MM.1S (cell line): ENCODE results near the gene DDAH1.

ENCODE experiments used
- DNase-seq: peaks from one replicate; pipeline ENCODE4 v3.0.0-alpha.2; 2015
- H2AFZ ChIP-seq: fragments of 300-600 bp; sonication (generic); 2 replicates; pipeline ENCODE4 v1.6.0; 2016; ENCODE audit warnings: antibody characterized with exemption, low read length
- H3F3A ChIP-seq: fragments of 300-600 bp; sonication (generic); 2 replicates; pipeline ENCODE4 v1.6.1; 2016; ENCODE audit warnings: mild to moderate bottlenecking, antibody characterized with exemption, low read length, moderate library complexity, mixed read lengths; ENCODE audit not compliant: insufficient read depth
- H3K27ac ChIP-seq: fragments of 300-600 bp; sonication (generic); 2 replicates; pipeline ENCODE4 v1.5.1; 2016; ENCODE audit warnings: mild to moderate bottlenecking, low read length
- H3K27me3 ChIP-seq: fragments of 300-600 bp; sonication (generic); replicated peaks from 2 replicates; pipeline ENCODE4 v1.6.0; 2016; ENCODE audit warnings: low read length; ENCODE audit not compliant: insufficient read depth
- H3K36me3 ChIP-seq: fragments of 300-600 bp; sonication (generic); replicated peaks from 2 replicates; pipeline ENCODE4 v1.6.1; 2016; ENCODE audit warnings: mild to moderate bottlenecking, low read length, mixed read lengths; ENCODE audit not compliant: insufficient read depth
- H3K4me1 ChIP-seq: fragments of 300-600 bp; sonication (generic); 2 replicates; pipeline ENCODE4 v1.6.1; 2016; ENCODE audit warnings: low read length, mixed read lengths
- H3K4me2 ChIP-seq: fragments of 300-600 bp; sonication (generic); 2 replicates; pipeline ENCODE4 v1.6.0; 2016; ENCODE audit warnings: low read depth, low read length
- H3K4me3 ChIP-seq: fragments of 300-600 bp; sonication (generic); 2 replicates; pipeline ENCODE4 v1.5.1; 2016; ENCODE audit warnings: low read length, mixed read lengths
- H3K79me2 ChIP-seq: fragments of 300-600 bp; sonication (generic); 2 replicates; pipeline ENCODE4 v1.6.1; 2016; ENCODE audit warnings: mixed run types, low read length, mixed read lengths
- H3K9ac ChIP-seq: fragments of 300-600 bp; sonication (generic); 2 replicates; pipeline ENCODE4 v1.6.1; 2016; ENCODE audit warnings: low read length, mixed read lengths
- H3K9me2 ChIP-seq: fragments of 300-600 bp; sonication (generic); replicated peaks from 2 replicates; pipeline ENCODE4 v1.6.1; 2016; ENCODE audit warnings: mild to moderate bottlenecking, low read length, mixed read lengths; ENCODE audit not compliant: insufficient read depth
- H3K9me3 ChIP-seq: fragments of 300-600 bp; sonication (generic); replicated peaks from 2 replicates; pipeline ENCODE4 v1.6.1; 2016; ENCODE audit warnings: mild to moderate bottlenecking, low read length, mixed read lengths; ENCODE audit not compliant: insufficient read depth
- H4K20me1 ChIP-seq: fragments of 300-600 bp; sonication (generic); 2 replicates; pipeline ENCODE4 v1.6.1; 2016; ENCODE audit warnings: mild to moderate bottlenecking, low read length, moderate library complexity, mixed read lengths; ENCODE audit not compliant: insufficient read depth
- CTCF ChIP-seq: fragments of 300-600 bp; sonication (generic); IDR thresholded peaks from 2 replicates; pipeline ENCODE4 v1.5.1; 2016; ENCODE audit warnings: antibody characterized with exemption, low read length, mixed read lengths
- EZH2 ChIP-seq: fragments of 300-600 bp; sonication (generic); optimal IDR thresholded peaks from 2 replicates; pipeline ENCODE3; 2017; ENCODE audit warnings: low read depth, mild to moderate bottlenecking, antibody characterized with exemption, low read length, mixed read lengths
- EZH2phosphoT487 ChIP-seq: fragments of 300-600 bp; sonication (generic); IDR thresholded peaks from 2 replicates; pipeline ENCODE4 v1.6.1; 2018; ENCODE audit warnings: antibody characterized with exemption, low read length

DDAH1 gene

GRCh38 chr1:85290826-85291225 is 174.1 kb downstream of the DDAH1 start:
- H3K4me1 ChIP-seq, result no peaks in the 10 kb centered on the region
- DNase-seq, result no peak
- H3K4me2 ChIP-seq, result no peak overlapping the region
- no peak overlapping the region for H3K9ac ChIP-seq
- H3K36me3 ChIP-seq, result no peaks in the 10 kb centered on the region
- H3K4me3 ChIP-seq, result no peak overlapping the region
- no peak overlapping the region for H3K27ac ChIP-seq
- no peaks in the 10 kb centered on the region for H3K27me3 ChIP-seq
- H3K9me2 ChIP-seq, result no peaks in the 10 kb centered on the region
- TF ChIP-seq CTCF, result no peak
- no peak for TF ChIP-seq EZH2
- TF ChIP-seq EZH2phosphoT487, result no peak
- H3K79me2 ChIP-seq, result no peaks in the 10 kb centered on the region
- H3F3A ChIP-seq, result no peaks in the 10 kb centered on the region
- H2AFZ ChIP-seq, result no peak overlapping the region
- no peaks in the 10 kb centered on the region for H4K20me1 ChIP-seq
- no peaks in the 10 kb centered on the region for H3K9me3 ChIP-seq

- H3K9ac ChIP-seq, result no peak overlapping the region
- no peaks in the 10 kb centered on the region for H3K4me1 ChIP-seq
- no peak overlapping the region for H2AFZ ChIP-seq
- no peak for DNase-seq
- H4K20me1 ChIP-seq, result no peaks in the 10 kb centered on the region
- no peaks in the 10 kb centered on the region for H3K27me3 ChIP-seq
- no peaks in the 10 kb centered on the region for H3K9me2 ChIP-seq
- no peak overlapping the region for H3K4me3 ChIP-seq
- H3K4me2 ChIP-seq, result no peak overlapping the region
- no peaks in the 10 kb centered on the region for H3K36me3 ChIP-seq
- no peak overlapping the region for H3K27ac ChIP-seq
- H3K79me2 ChIP-seq, result no peaks in the 10 kb centered on the region
- H3K9me3 ChIP-seq, result no peaks in the 10 kb centered on the region
- no peaks in the 10 kb centered on the region for H3F3A ChIP-seq
- TF ChIP-seq EZH2, result no peak
- TF ChIP-seq EZH2phosphoT487, result no peak
- no peak for TF ChIP-seq CTCF
These were observed 175.1 kb downstream of the DDAH1 start for GRCh38 chr1:85289848-85290335.

- no peaks in the 10 kb centered on the region for H3K4me1 ChIP-seq
- no peak for TF ChIP-seq CTCF
- TF ChIP-seq EZH2, result no peak
- TF ChIP-seq EZH2phosphoT487, result no peak
- H3F3A ChIP-seq, result no peaks in the 10 kb centered on the region
- no peak overlapping the region for H3K9ac ChIP-seq
- no peaks in the 10 kb centered on the region for H3K9me2 ChIP-seq
- H3K36me3 ChIP-seq, result no peaks in the 10 kb centered on the region
- H3K9me3 ChIP-seq, result no peaks in the 10 kb centered on the region
- no peaks in the 10 kb centered on the region for H4K20me1 ChIP-seq
- no peak for DNase-seq
- no peak overlapping the region for H3K27ac ChIP-seq
- H3K4me2 ChIP-seq, result no peak overlapping the region
- no peak overlapping the region for H2AFZ ChIP-seq
- H3K79me2 ChIP-seq, result no peaks in the 10 kb centered on the region
- no peak overlapping the region for H3K4me3 ChIP-seq
- H3K27me3 ChIP-seq, result no peaks in the 10 kb centered on the region
These were observed 175.6 kb downstream of the DDAH1 start for GRCh38 chr1:85289207-85289847.
